HG02938 (cell line): ENCODE measurements around the gene MBNL1.
"Not testable (repeated sequence)": the region's sequence is repeated elsewhere in the genome, so short reads cannot be mapped to it uniquely, and the experiment has no call there.

Experiments used
- ATAC-seq: cut with Tn5 transposase; IDR thresholded peaks from one replicate; pipeline ENCODE4 v1.9.1; 2021; ENCODE audit warnings: mild to moderate bottlenecking, moderate library complexity; ENCODE audit not compliant: unreplicated experiment

Gene MBNL1

GRCh38 chr3:152395764-152396163 is 127.0 kb downstream of the MBNL1 start:
- no peak for ATAC-seq

- no peak for ATAC-seq
Observed at GRCh38 chr3:152396867-152397266, 128.1 kb downstream of the MBNL1 start.

GRCh38 chr3:152397348-152397747 is 128.6 kb downstream of the MBNL1 start:
- ATAC-seq, result not testable (repeated sequence)

- no peak for ATAC-seq
Observed at GRCh38 chr3:152398495-152398894, 129.8 kb downstream of the MBNL1 start.

GRCh38 chr3:152399374-152399773 is 130.6 kb downstream of the MBNL1 start:
- ATAC-seq, result no peak

DNA sequence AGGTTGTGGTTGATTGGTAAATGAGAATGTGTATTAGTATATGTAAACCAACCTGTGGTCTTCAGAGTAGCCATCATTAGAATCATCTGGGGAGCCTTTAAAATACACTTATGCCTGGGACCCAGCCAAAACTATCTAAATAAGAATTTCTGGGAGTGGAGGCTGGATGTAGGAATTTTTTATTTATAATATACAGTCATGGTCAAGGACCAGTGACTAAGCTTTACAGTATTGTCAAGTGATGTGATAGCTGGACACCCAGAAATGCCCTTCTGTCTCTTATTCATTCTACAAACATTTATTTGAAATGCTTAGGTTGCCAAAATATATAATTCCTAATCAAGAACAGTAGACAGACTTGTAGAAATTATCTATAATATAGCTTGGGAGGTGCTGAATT is 132.2 kb downstream of the MBNL1 start:
- no peak for ATAC-seq

DNA sequence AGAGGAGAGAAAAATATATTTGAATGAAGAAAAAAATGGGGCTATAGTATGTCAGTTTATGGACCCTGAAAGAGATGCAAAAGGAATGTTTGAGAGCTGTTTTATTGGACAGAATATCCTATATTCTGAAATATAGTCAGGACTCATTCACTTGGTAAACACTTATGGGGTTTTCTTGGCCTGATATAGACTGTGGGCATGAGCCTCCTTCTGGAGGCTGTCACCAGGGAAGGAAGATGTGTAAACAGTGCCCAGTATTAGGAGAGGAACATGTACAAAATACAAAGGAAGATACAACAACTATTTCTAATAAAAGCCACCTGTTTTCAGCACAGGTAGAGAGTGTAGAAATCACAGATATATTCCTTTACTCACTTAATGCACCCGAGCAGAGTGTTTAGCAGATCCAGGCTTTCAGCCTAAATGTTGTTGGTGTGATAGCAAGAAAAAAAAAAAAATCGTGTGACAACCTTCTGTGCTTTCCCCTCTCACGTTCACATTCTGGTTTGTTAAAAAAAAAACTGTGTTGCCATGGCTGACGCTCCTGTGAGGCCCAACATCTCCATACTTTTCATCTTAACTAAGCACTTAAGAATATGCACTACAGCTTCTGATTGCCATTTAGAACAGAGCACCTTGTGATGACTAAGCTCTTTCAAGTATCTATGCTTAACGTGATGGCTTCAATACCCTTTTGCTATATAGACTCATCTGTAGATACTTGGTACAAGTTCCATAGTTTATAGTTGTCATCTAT is 134.1 kb downstream of the MBNL1 start:
- ATAC-seq, result no peak

GRCh38 chr3:152403632-152404066 is 134.9 kb downstream of the MBNL1 start:
- no peak for ATAC-seq

- ATAC-seq, result no peak
Observed at GRCh38 chr3:152404976-152405375, 136.2 kb downstream of the MBNL1 start.

DNA sequence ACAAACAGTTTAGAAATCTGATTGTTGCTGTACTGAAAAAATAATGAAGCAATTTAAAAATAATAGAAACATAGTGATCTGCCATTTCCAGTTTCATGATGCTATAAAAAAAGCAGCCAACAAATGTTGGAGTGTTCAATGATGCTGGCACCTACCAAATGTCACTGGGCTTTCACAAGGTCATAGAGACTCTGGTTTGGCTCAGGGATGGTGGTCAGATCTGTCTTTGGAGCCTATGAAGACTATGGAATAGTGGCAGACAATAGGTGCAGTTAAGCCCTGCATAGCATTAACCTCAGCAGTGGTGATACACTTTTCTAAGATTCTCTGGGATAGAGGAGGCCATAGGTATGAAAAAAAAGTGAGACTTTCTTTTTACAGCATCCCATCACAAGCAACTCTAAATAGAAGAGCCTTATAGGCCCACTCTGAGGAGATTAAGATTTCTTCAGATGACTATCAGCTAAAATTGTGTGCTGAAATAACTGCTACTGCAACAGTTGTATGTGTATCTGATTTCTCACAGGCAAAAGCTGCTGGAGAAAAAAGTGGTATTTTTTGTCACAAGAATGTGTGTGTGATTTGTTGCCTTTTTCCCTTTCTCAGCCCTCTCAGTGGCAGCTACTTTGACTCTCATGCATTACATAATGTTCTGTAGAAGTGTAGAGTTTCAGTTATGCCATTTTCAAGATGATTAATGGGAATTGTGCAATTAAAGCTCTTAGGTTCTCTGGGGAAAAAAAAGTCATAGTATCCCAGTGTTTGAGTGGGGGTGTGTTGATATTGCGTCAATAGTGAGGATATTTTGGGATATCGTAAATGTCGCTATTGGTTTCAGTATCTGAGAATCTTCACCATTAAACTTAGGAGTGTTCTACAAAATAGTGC is 137.4 kb downstream of the MBNL1 start:
- no peak for ATAC-seq

DNA sequence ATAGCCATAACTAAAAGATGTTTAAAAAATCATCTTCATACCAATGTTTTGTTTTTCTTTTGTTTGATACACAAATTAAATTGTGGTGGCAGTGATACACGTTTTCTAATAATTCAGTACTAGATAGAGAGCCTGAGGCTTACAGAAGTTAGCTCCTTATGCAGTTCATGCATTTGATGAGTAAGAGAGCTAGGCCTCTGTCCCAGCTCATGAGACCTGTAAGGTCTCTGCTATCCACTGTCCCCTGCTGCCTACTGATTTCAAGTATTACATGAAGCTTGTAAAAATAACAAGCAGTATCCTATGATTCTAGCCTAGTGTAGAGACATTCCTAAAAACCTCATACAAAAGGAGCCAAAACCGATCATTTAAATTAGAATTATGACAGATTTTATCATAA is 144.5 kb downstream of the MBNL1 start:
- no peak for ATAC-seq

DNA sequence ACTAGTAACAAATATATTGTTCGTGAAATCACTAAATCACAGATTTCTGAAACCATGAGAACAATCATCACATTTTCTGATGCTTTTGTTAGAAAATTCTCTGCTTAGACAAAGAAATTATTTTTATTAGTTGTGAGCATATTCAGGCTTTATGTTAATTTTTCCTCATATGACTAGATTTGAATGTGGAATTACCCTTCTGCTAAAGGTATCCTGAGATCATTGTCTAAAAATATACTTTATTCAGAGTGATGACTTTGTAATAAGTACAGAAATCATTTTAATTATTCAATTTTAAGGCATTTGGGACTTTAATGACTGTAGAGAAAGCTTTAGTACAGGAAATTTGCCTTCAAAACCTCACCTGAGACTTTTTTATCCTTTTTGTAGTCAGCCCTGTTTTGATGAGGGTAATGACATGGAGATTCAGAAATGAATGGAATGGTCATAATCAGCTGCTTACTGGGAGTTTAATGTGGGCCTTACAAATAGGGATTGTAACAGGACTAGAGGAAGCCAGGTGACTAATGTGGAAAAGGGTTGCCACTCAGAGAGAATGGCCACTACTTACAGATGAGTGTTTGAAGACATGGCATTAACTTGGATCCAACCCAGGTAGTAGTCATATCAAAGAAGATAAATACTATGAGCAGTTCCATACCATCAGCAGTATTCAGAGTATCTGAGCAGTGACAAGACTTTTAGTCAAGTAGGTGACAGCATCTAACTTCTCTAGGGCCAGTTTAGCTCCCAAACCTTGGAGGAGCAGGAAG is 148.3 kb downstream of the MBNL1 start:
- no peak for ATAC-seq

DNA sequence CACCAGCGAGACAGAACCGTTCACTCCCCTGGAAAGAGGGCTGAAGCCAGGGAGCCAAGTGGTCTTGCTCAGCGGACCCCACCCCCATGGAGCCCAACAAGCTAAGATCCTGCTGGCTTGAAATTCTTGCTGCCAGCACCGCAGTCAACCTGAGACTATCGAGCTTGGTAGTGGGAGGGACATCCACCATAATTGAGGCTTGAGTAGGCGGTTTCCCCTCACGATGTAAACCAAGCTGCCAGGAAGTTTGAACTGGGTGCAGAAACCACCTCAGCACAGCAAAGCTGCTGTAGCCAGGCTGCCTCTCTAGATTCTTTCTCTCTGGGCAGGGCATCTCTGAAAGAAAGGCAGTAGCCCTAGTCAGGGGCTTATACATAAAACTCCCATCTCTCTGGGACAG is 151.0 kb downstream of the MBNL1 start:
- ATAC-seq, result no peak

- no peak for ATAC-seq
Observed at GRCh38 chr3:152421162-152421561, 152.4 kb downstream of the MBNL1 start.

- no peak for ATAC-seq
Observed at GRCh38 chr3:152426393-152426792, 157.7 kb downstream of the MBNL1 start.

DNA sequence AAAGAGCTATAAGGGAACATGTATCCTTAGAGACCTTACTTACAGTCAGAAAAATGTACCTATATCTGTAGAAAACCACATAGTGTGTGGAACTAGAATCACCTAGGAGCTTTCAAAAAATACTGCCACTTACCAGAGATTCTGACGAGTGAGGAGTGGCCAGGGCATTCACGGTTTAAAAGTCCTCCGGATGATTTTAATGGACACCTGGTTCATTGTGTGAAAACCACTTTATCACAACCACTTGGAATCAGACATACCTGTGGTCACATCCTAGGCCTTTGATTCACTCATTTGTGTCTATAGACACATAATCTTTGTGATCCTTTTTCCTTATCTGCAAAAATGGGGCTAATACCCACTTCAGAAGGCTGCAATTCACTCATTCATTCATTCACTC is 159.8 kb downstream of the MBNL1 start:
- no peak for ATAC-seq

DNA sequence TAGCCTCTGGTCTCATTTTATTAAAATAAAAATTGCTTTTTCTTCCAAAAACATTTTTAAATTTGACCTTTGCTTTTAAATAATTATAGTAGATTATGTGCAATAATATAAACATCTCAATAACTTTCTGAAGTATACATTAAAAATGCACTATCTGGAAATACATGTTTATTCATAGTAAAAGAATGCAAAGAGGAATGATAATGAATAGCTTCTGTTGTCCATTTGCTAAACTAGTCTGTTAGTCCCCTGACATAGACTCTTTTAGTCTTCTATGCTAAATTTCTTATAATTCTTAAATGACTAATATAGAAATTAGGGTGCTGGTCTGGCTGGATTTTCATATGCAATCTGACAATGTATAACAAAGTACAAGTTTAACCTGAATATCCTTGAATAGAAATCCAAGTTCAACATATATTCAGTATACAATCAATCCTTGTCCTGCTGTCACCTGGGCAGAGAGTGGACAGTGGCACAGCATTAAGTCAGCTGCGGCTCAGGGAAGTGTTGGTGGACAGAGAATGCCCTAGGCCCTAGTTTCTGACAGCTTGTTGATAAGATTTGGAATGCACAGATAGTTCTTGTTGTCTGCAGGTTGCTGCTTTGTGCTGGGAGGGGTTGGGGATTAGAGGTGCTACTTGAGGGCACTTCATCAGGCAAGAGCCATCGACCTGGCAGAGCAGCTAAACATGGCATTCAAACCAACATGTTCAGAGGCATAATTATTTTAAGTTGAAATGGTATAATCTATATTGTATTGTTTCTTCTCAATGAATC is 161.7 kb downstream of the MBNL1 start:
- ATAC-seq, result no peak

GRCh38 chr3:152434142-152434541 is 165.4 kb downstream of the MBNL1 start:
- no peak for ATAC-seq

DNA sequence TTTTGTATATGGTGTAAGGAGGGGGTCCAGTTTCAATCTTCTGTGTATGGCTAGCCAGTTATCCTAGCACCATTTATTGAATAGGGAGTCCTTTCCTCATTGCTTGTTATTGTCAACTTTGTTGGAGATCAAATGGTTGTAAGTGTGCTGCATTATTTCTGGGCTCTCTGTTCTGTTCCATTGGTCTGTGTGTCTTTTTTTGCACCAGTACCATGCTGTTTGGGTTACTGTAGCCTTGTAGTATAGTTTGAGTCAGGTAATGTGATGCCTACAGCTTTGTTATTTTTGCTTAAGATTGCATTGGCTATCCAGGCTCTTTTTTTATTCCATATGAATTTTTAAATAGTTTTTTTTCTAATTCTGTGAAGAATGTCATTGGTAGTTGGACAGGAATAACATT is 166.5 kb downstream of the MBNL1 start:
- not testable (repeated sequence) for ATAC-seq
